Endothelial cell of hepatic sinusoid (primary cell): Measurements from ENCODE around the gene THOC2.
"Not testable (repeated sequence)": the region's sequence is repeated elsewhere in the genome, so short reads cannot be mapped to it uniquely, and the experiment has no call there.

ENCODE experiments used
- in situ Hi-C: cut with HindIII; loops from 2 replicates; pipeline ENCODE4 v1.10.0; 2017; ENCODE audit warnings: low sequenced_read_pairs

THOC2 gene

GRCh38 chrX:123732670-123733363 lies at the start of gene THOC2:
Gene THOC2, minus strand, starts transcription at chrX:123733052. Its CDS starts 30 bp downstream, at chrX:123733022.
- in situ Hi-C loops, result no loop called here

DNA sequence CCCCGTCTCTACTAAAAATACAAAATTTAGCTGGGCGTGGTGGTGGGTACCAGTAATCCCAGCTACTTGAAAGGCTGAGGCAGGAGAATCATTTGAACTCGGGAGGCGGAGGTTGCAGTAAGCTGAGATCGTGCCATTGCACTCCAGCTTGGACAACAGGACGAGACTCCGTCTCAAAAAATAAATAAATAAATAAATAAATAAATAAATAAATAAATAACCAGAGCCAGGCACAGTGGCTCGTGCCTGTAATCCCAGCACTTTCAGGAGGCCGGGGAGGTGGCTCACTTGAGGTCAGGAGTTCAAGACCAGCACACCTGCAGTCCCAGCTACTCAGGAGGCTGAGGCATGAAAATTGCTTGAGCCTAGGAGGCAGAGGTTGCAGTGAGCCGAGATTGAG lies 48.9 kb upstream of the THOC2 start:
- in situ Hi-C loops, result not testable (repeated sequence)

- in situ Hi-C loops, result no loop called here
Measured at GRCh38 chrX:123779908-123780396, 47.1 kb upstream of the THOC2 start.

- in situ Hi-C loops, result no loop called here
Measured at GRCh38 chrX:123773258-123773988, 40.6 kb upstream of the THOC2 start.

DNA sequence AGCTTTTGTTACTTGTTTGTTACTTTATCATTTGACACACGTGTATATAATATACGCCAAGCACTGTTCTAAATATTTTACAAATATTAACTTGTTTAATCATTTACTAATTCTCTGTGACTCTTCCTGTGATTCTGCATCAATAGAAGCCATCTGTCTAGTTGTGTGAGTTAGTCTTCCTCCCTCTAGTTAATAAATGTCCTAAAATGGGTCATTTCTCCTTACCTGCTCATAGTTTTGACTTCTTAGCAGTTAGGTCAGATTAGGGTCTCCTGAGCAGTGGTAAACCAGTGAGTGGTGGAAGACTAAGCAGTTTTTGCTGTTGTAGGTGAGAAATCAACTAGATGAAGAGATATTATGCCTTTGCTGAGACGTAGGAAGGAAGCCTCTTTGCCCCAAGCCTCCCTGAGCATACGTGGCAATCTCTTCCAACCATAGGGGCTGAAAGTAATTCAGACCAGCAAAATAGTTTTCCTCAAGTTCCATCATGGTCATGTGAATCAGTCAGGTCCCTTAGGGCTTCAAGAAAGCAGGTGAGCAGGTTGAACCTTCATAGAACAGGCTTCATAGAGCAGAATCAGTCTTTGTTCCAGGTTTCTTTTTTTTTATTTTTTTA lies 38.7 kb upstream of the THOC2 start:
- in situ Hi-C loops, result no loop called here

- in situ Hi-C loops, result no loop called here
Measured at GRCh38 chrX:123764967-123765871, 32.4 kb upstream of the THOC2 start.

- in situ Hi-C loops, result not testable (repeated sequence)
Measured at GRCh38 chrX:123759849-123760248, 27.0 kb upstream of the THOC2 start.

GRCh38 chrX:123757794-123758193 lies 24.9 kb upstream of the THOC2 start:
- in situ Hi-C loops, result not testable (repeated sequence)

DNA sequence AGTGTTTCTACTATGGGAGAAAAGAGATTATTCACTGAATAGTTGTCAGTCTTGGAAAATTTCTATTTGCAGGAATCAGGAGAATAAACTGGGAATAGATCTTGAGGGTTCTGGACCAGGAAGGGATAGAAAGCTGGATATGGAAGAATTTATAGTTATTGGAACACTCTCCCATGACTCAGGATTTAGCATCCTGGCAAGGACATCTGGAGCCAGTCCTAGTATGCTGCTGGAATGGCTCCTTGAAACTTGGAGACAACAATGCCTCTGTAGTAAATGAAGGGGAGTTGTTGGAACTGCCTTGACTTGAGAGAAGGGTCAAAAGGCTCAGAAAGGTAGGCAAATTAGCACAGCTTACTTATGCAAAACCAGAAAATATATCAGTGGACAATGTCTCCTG lies 23.5 kb upstream of the THOC2 start:
- in situ Hi-C loops, result no loop called here

GRCh38 chrX:123755107-123755506 lies 22.3 kb upstream of the THOC2 start:
- in situ Hi-C loops, result no loop called here

GRCh38 chrX:123753656-123754350 lies 21.0 kb upstream of the THOC2 start:
- in situ Hi-C loops, result no loop called here

DNA sequence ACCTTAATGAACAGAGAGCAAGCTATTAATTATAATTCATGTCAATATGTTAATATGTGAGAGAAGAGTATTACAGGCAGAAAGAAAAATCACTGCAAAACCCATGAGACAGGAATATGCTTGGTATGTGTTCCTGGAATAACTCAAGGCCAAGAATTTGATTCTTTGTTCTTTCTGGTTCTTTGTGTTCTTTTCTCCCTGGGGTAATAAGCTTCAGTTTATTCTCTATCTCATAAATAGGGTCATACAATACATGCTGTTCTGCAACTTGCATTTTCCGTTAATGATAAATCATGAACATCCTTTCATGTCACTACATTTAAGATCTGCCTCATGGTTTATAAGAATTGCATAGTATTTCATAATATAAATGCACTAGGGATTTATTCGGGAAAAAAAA lies 16.8 kb upstream of the THOC2 start:
- in situ Hi-C loops, result no loop called here

DNA sequence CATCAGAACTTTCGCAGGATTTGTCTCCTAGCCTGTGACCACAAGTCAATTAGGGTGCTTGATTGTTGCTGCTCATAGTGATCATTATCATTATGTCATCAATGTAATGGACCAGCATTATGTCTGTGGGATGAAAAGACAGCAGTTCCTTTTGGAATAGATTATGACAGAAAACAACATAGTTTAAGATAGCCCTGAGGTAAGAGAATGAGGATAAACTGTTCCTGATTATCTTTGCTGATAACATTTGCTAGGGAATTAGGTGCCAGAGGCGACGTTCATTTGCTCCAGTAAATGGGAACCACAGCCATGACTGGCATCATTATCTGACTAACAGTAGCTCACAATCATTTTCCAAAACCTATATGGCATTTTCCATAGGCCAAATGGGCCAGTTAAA lies 12.7 kb upstream of the THOC2 start:
- in situ Hi-C loops, result no loop called here

DNA sequence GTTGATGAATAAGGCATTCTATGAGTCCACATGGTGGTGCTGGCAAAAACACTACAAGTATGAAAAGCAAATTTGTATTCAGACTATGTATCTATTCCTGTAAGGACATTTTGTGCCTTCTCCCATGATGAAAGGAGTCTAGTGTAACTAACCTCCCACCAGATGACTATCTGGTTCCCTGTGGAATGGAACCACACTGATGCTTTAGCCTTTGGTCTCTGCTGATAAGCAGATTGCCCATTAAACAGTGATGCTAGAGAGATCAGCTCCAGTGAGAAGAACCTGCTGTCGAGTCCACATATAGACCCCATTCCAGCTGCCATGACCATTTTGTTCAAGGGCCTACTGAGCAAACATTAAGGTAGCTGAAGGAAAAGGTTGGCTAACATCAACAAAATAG lies 10.5 kb upstream of the THOC2 start:
- in situ Hi-C loops, result no loop called here

- in situ Hi-C loops, result no loop called here
Measured at GRCh38 chrX:123742440-123742839, 9.6 kb upstream of the THOC2 start.

- in situ Hi-C loops, result no loop called here
Measured at GRCh38 chrX:123740536-123740935, 7.7 kb upstream of the THOC2 start.

DNA sequence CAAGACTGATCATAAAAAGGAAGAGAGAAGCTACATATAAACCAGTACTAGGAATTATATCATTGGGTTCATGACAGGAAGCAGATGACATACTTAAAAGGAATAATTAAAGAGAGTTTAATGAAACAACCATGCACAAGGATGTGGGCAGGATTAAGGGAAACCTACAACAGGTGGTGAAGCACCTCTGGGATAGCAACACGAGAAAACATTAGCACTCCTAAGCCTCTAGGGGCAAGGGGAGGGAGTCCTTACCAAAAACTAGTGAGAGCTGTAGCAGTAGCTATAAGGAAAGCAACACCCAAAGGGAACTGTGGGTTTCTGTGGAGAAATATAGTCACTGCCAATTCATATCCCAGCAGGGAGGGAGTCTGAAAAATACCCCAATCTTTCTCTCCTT lies 7.2 kb upstream of the THOC2 start:
- in situ Hi-C loops, result no loop called here

- in situ Hi-C loops, result no loop called here
Measured at GRCh38 chrX:123739474-123739873, 6.6 kb upstream of the THOC2 start.

GRCh38 chrX:123738378-123738940 lies 5.6 kb upstream of the THOC2 start:
- in situ Hi-C loops, result no loop called here

- in situ Hi-C loops, result no loop called here
Measured at GRCh38 chrX:123736333-123736921, 3.6 kb upstream of the THOC2 start.
